Medulla oblongata (tissue), 1 donor: ENCODE measurements around the gene LHFPL2.

Source experiments
- DNase-seq: peaks from one replicate; pipeline ENCODE4 v3.0.0-alpha.2; 2015; ENCODE audit errors: extremely low spot score

LHFPL2 gene

GRCh38 chr5:78640662-78641474 is 7.7 kb downstream of the LHFPL2 start:
- no peak for DNase-seq

GRCh38 chr5:78639791-78640190 is 8.8 kb downstream of the LHFPL2 start:
- DNase-seq: no peak

GRCh38 chr5:78638973-78639669 is 9.5 kb downstream of the LHFPL2 start:
- DNase-seq: no peak

GRCh38 chr5:78638423-78638822 is 10.1 kb downstream of the LHFPL2 start:
- DNase-seq: peak; percentile 50

GRCh38 chr5:78637468-78637867 is 11.1 kb downstream of the LHFPL2 start:
- DNase-seq: no peak

- DNase-seq: no peak
Observed at GRCh38 chr5:78636682-78637081, 11.9 kb downstream of the LHFPL2 start.

- DNase-seq: no peak
Observed at GRCh38 chr5:78634634-78635033, 13.9 kb downstream of the LHFPL2 start.

- DNase-seq: no peak
Observed at GRCh38 chr5:78634229-78634628, 14.3 kb downstream of the LHFPL2 start.

- DNase-seq: no peak
Observed at GRCh38 chr5:78633700-78634099, 14.9 kb downstream of the LHFPL2 start.

- DNase-seq: no peak
Observed at GRCh38 chr5:78632467-78632866, 16.1 kb downstream of the LHFPL2 start.

GRCh38 chr5:78631931-78632330 is 16.6 kb downstream of the LHFPL2 start:
- no peak for DNase-seq

- DNase-seq: no peak
Observed at GRCh38 chr5:78630047-78630446, 18.5 kb downstream of the LHFPL2 start.

- no peak for DNase-seq
Observed at GRCh38 chr5:78629624-78630023, 18.9 kb downstream of the LHFPL2 start.

GRCh38 chr5:78628270-78628992 is 20.1 kb downstream of the LHFPL2 start:
- no peak for DNase-seq

- no peak for DNase-seq
Observed at GRCh38 chr5:78627766-78628165, 20.8 kb downstream of the LHFPL2 start.

GRCh38 chr5:78627175-78627574 is 21.4 kb downstream of the LHFPL2 start:
- DNase-seq: peak; percentile 76

- peak; percentile 31 for DNase-seq
Observed at GRCh38 chr5:78626009-78626571, 22.5 kb downstream of the LHFPL2 start.

GRCh38 chr5:78624992-78625391 is 23.6 kb downstream of the LHFPL2 start:
- no peak for DNase-seq

GRCh38 chr5:78624011-78624541 is 24.5 kb downstream of the LHFPL2 start:
- DNase-seq: peak; percentile 56

GRCh38 chr5:78622302-78622971 is 26.1 kb downstream of the LHFPL2 start:
- DNase-seq: no peak

- no peak for DNase-seq
Observed at GRCh38 chr5:78621291-78621738, 27.3 kb downstream of the LHFPL2 start.
